HEK293T (cell line): ENCODE measurements around the gene ZMIZ1.

Experiments
- ARNT ChIP-seq: fragments of 450-650 bp; IDR thresholded peaks from 2 replicates; pipeline ENCODE4 v1.6.1; 2017; ENCODE audit warnings: mild to moderate bottlenecking
- ELF4 ChIP-seq: fragments of 450-650 bp; IDR thresholded peaks from 2 replicates; pipeline ENCODE4 v1.6.1; 2017; ENCODE audit warnings: antibody characterized with exemption
- FOXA1 ChIP-seq: fragments of 450-650 bp; IDR thresholded peaks from 2 replicates; pipeline ENCODE4 v1.6.1; 2016; ENCODE audit warnings: mild to moderate bottlenecking
- FOXM1 ChIP-seq: fragments of 450-650 bp; IDR thresholded peaks from 2 replicates; pipeline ENCODE4 v1.6.1; 2017; ENCODE audit warnings: mild to moderate bottlenecking, borderline replicate concordance
- PKNOX1 ChIP-seq: fragments of 450-650 bp; IDR thresholded peaks from 2 replicates; pipeline ENCODE4 v1.6.1; 2016
- SP1 ChIP-seq: fragments of 450-650 bp; IDR thresholded peaks from 2 replicates; pipeline ENCODE4 v1.6.1; 2017
- SUZ12 ChIP-seq: fragments of 450-650 bp; IDR thresholded peaks from 2 replicates; pipeline ENCODE4 v1.6.1; 2016; ENCODE audit warnings: mild to moderate bottlenecking
- TARDBP ChIP-seq: fragments of 450-650 bp; IDR thresholded peaks from 2 replicates; pipeline ENCODE4 v1.6.1; 2016
- ZNF384 ChIP-seq: fragments of 450-650 bp; IDR thresholded peaks from 2 replicates; pipeline ENCODE4 v1.6.1; 2016

- TF ChIP-seq FOXM1 (no peak), FOXA1 (no peak), TARDBP (no peak), ELF4 (no peak), PKNOX1 (no peak), ARNT (no peak), ZNF384 (no peak), SUZ12 (no peak), SP1 (no peak)
These were observed 253.2 kb downstream of the ZMIZ1 start for GRCh38 chr10:79321951-79322350.
